Measurements from ENCODE around the gene MCM9.
"Not testable (repeated sequence)": the region's sequence is repeated elsewhere in the genome, so short reads cannot be mapped to it uniquely, and the experiment has no call there.

MCM9 gene

DNA sequence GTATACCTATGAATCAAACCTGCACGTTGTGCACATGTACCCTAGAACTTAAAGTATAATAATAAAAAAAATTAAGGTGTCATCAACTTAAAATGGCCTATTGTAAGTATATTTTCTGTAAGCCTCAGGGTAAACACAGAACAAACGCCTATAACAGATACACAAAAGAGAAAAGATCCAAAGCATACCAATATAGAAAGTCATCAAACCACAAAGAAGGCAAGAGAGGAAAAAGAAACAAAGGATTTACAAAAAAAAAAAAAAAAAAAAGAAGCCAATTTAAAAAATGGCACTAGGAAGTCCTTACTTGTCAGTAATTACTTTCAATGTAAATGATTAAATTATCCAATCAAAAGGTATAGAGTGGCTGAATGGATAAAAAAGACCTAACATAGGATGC lies 65.6 kb downstream of the MCM9 start:
- DNase-seq = no peak
- no peak overlapping the region for H4K12ac ChIP-seq (ENCODE audit: low read depth, low read length)
- H3K36me3 ChIP-seq (ENCODE audit: control insufficient read depth in 1 of 2, insufficient read depth in 2 of 2, low read length in 2 of 2) = no peaks in the 10 kb centered on the region
- H3K23ac ChIP-seq (ENCODE audit: low read length) = no peak overlapping the region
- H2BK12ac ChIP-seq (ENCODE audit: low read length) = no peak overlapping the region
- H2AK5ac ChIP-seq (ENCODE audit: low read length) = no peak overlapping the region
- H3K79me1 ChIP-seq (ENCODE audit: low read length) = no peaks in the 10 kb centered on the region
- H2BK120ac ChIP-seq (ENCODE audit: insufficient read depth, low read length, poor library complexity) = no peak overlapping the region
- no peak overlapping the region for H2AFZ ChIP-seq (ENCODE audit: insufficient read depth, low read length, poor library complexity)
- no CpG with 5 or more reads among the region's 2 CpGs for WGBS (ENCODE audit: extremely low coverage, insufficient coverage, insufficient read length)
- H3K4me2 ChIP-seq (ENCODE audit: low read length) = no peak overlapping the region
- no peak overlapping the region for H2BK5ac ChIP-seq (ENCODE audit: low read depth, low read length, poor library complexity)
- no peak overlapping the region for H3K4ac ChIP-seq (ENCODE audit: low read depth, low read length)
- H3K9ac ChIP-seq (ENCODE audit: low read length) = no peak overlapping the region
- no peak overlapping the region for H3K4me3 ChIP-seq (ENCODE audit: low read depth, low read length)
- no peak overlapping the region for H4K8ac ChIP-seq (ENCODE audit: low read depth, low read length)
- H4K91ac ChIP-seq (ENCODE audit: low read depth, low read length) = no peak overlapping the region
- H3K27me3 ChIP-seq (ENCODE audit: insufficient read depth, low read length) = no peaks in the 10 kb centered on the region
- no peaks in the 10 kb centered on the region for H3K79me2 ChIP-seq (ENCODE audit: control insufficient read depth, insufficient read depth, low read length, poor library complexity)
- no peak overlapping the region for H3K18ac ChIP-seq (ENCODE audit: low read length)
- no peaks in the 10 kb centered on the region for H3K4me1 ChIP-seq (ENCODE audit: control insufficient read depth in 1 of 2, insufficient read depth in 2 of 2, low read length in 2 of 2)
- H3K9me3 ChIP-seq (ENCODE audit: insufficient read depth, low read depth, low read length) = no peaks in the 10 kb centered on the region
- no peak overlapping the region for H3K27ac ChIP-seq (ENCODE audit: low read depth, low read length)
- H3K14ac ChIP-seq (ENCODE audit: low read length) = no peak overlapping the region

DNA sequence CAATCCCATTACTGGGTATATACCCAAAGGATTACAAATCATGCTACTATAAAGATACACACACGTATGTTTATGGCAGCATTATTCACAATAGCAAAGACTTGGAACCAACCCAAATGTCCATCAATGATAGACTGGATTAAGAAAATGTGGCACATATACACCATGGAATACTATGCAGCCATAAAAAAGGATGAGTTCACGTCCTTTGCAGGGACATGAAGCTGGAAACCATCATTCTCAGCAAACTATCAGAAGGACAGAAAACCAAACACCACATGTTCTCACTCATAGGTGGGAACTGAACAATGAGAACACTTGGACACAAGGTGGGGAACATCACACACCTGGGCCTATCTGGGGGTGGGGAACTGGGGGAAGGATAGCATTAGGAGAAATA lies 66.1 kb downstream of the MCM9 start:
- H3K9ac ChIP-seq (ENCODE audit: low read length); H3K4ac ChIP-seq (ENCODE audit: low read depth, low read length); H2AFZ ChIP-seq (ENCODE audit: insufficient read depth, low read length, poor library complexity); H3K14ac ChIP-seq (ENCODE audit: low read length); H2BK5ac ChIP-seq (ENCODE audit: low read depth, low read length, poor library complexity); H2BK120ac ChIP-seq (ENCODE audit: insufficient read depth, low read length, poor library complexity); H3K36me3 ChIP-seq (ENCODE audit: control insufficient read depth in 1 of 2, insufficient read depth in 2 of 2, low read length in 2 of 2); DNase-seq; H3K4me2 ChIP-seq (ENCODE audit: low read length); H3K4me1 ChIP-seq (ENCODE audit: control insufficient read depth in 1 of 2, insufficient read depth in 2 of 2, low read length in 2 of 2); H3K79me2 ChIP-seq (ENCODE audit: control insufficient read depth, insufficient read depth, low read length, poor library complexity); H3K27ac ChIP-seq (ENCODE audit: low read depth, low read length); H4K8ac ChIP-seq (ENCODE audit: low read depth, low read length); H4K91ac ChIP-seq (ENCODE audit: low read depth, low read length); H2BK12ac ChIP-seq (ENCODE audit: low read length); H3K23ac ChIP-seq (ENCODE audit: low read length); H3K4me3 ChIP-seq (ENCODE audit: low read depth, low read length); H3K18ac ChIP-seq (ENCODE audit: low read length); H4K12ac ChIP-seq (ENCODE audit: low read depth, low read length); H3K9me3 ChIP-seq (ENCODE audit: insufficient read depth, low read depth, low read length); H2AK5ac ChIP-seq (ENCODE audit: low read length); H3K79me1 ChIP-seq (ENCODE audit: low read length); H3K27me3 ChIP-seq (ENCODE audit: insufficient read depth, low read length): not testable (repeated sequence)
- no CpG with 5 or more reads among the region's 2 CpGs for WGBS (ENCODE audit: extremely low coverage, insufficient coverage, insufficient read length)

DNA sequence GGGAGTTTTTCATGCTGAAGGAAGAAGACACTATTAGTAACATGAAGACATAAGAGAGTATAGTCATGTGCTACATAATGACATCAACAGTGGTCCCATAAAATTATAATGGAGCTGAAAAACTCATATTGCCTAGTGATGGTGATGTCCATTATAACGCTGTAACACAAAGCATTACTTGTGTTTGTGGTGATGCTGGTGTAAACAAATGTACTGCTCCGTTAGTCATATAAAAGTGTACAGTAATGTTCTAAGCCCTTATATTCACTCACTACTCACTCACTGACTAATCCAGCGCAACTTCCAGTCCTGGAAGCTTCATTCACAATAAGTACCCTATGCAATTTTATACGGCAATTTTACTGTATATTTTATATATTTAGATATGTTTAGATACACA lies 67.8 kb downstream of the MCM9 start:
- WGBS (ENCODE audit: extremely low coverage, insufficient coverage, insufficient read length) = no CpG with 5 or more reads among the region's 4 CpGs

DNA sequence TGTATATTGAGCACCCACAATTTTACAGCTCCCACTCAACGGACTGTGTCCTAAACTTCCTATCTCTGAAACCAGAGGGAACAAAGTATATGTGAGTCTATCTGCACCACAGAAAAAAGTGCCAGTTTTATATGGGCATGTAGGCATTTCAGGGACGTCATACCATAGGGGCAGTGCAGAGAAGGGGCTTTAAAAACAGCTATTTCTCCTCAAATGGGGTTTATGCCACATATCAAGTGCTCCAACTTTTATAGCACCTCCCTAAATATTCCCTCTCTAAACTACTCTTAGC lies 69.9 kb downstream of the MCM9 start:
- H3K9me3 ChIP-seq (ENCODE audit: insufficient read depth, low read depth, low read length) = no peaks in the 10 kb centered on the region
- H3K23ac ChIP-seq (ENCODE audit: low read length) = no peak overlapping the region
- no peak overlapping the region for H3K27ac ChIP-seq (ENCODE audit: low read depth, low read length)
- H3K4me1 ChIP-seq (ENCODE audit: control insufficient read depth in 1 of 2, insufficient read depth in 2 of 2, low read length in 2 of 2) = no peaks in the 10 kb centered on the region
- H4K8ac ChIP-seq (ENCODE audit: low read depth, low read length) = no peak overlapping the region
- no peak overlapping the region for H2BK120ac ChIP-seq (ENCODE audit: insufficient read depth, low read length, poor library complexity)
- no peak overlapping the region for H4K12ac ChIP-seq (ENCODE audit: low read depth, low read length)
- no peak for DNase-seq
- no peaks in the 10 kb centered on the region for H3K27me3 ChIP-seq (ENCODE audit: insufficient read depth, low read length)
- H3K79me1 ChIP-seq (ENCODE audit: low read length) = no peaks in the 10 kb centered on the region
- H3K4ac ChIP-seq (ENCODE audit: low read depth, low read length) = no peak overlapping the region
- no peak overlapping the region for H2BK5ac ChIP-seq (ENCODE audit: low read depth, low read length, poor library complexity)
- no CpG with 5 or more reads among the region's 2 CpGs for WGBS (ENCODE audit: extremely low coverage, insufficient coverage, insufficient read length)
- no peak overlapping the region for H3K9ac ChIP-seq (ENCODE audit: low read length)
- H2AK5ac ChIP-seq (ENCODE audit: low read length) = no peak overlapping the region
- no peak overlapping the region for H2BK12ac ChIP-seq (ENCODE audit: low read length)
- H3K4me2 ChIP-seq (ENCODE audit: low read length) = no peak overlapping the region
- H3K4me3 ChIP-seq (ENCODE audit: low read depth, low read length) = no peak overlapping the region
- H4K91ac ChIP-seq (ENCODE audit: low read depth, low read length) = no peak overlapping the region
- H3K14ac ChIP-seq (ENCODE audit: low read length) = no peak overlapping the region
- no peak overlapping the region for H3K18ac ChIP-seq (ENCODE audit: low read length)
- H3K36me3 ChIP-seq (ENCODE audit: control insufficient read depth in 1 of 2, insufficient read depth in 2 of 2, low read length in 2 of 2) = no peaks in the 10 kb centered on the region
- H2AFZ ChIP-seq (ENCODE audit: insufficient read depth, low read length, poor library complexity) = no peak overlapping the region
- no peaks in the 10 kb centered on the region for H3K79me2 ChIP-seq (ENCODE audit: control insufficient read depth, insufficient read depth, low read length, poor library complexity)

More for the DNA sequence above, 67.8 kb downstream of the MCM9 start:
- no peak overlapping the region for H3K14ac ChIP-seq (ENCODE audit: low read length)
- no peaks in the 10 kb centered on the region for H3K79me2 ChIP-seq (ENCODE audit: control insufficient read depth, insufficient read depth, low read length, poor library complexity)
- H3K27me3 ChIP-seq (ENCODE audit: insufficient read depth, low read length) = no peaks in the 10 kb centered on the region
- no peaks in the 10 kb centered on the region for H3K9me3 ChIP-seq (ENCODE audit: insufficient read depth, low read depth, low read length)
- H3K36me3 ChIP-seq (ENCODE audit: control insufficient read depth in 1 of 2, insufficient read depth in 2 of 2, low read length in 2 of 2) = no peaks in the 10 kb centered on the region
- no peak overlapping the region for H4K91ac ChIP-seq (ENCODE audit: low read depth, low read length)
- no peaks in the 10 kb centered on the region for H3K4me1 ChIP-seq (ENCODE audit: control insufficient read depth in 1 of 2, insufficient read depth in 2 of 2, low read length in 2 of 2)
- H3K27ac ChIP-seq (ENCODE audit: low read depth, low read length) = no peak overlapping the region
- H3K79me1 ChIP-seq (ENCODE audit: low read length) = no peaks in the 10 kb centered on the region
- no peak overlapping the region for H3K4me3 ChIP-seq (ENCODE audit: low read depth, low read length)
- no peak overlapping the region for H2BK5ac ChIP-seq (ENCODE audit: low read depth, low read length, poor library complexity)
- H2AFZ ChIP-seq (ENCODE audit: insufficient read depth, low read length, poor library complexity) = no peak overlapping the region
- no peak overlapping the region for H3K4ac ChIP-seq (ENCODE audit: low read depth, low read length)
- H3K9ac ChIP-seq (ENCODE audit: low read length) = no peak overlapping the region
- no peak overlapping the region for H4K12ac ChIP-seq (ENCODE audit: low read depth, low read length)
- H4K8ac ChIP-seq (ENCODE audit: low read depth, low read length) = no peak overlapping the region
- no peak overlapping the region for H2BK12ac ChIP-seq (ENCODE audit: low read length)
- H2BK120ac ChIP-seq (ENCODE audit: insufficient read depth, low read length, poor library complexity) = no peak overlapping the region
- DNase-seq = no peak
- no peak overlapping the region for H3K23ac ChIP-seq (ENCODE audit: low read length)
- H3K4me2 ChIP-seq (ENCODE audit: low read length) = no peak overlapping the region
- no peak overlapping the region for H3K18ac ChIP-seq (ENCODE audit: low read length)
- no peak overlapping the region for H2AK5ac ChIP-seq (ENCODE audit: low read length)

All from trophoblast cell (in vitro differentiated cells and primary cell).